ENCODE measurements around the gene PPP2R5C.
"Not testable (repeated sequence)": the region's sequence is repeated elsewhere in the genome, so short reads cannot be mapped to it uniquely, and the experiment has no call there.

Gene PPP2R5C

GRCh38 chr14:101761032-101761880, at the start of gene PPP2R5C:
Gene PPP2R5C (plus strand): TSS chr14:101761709. CDS start chr14:101761894, 185 bp downstream.
- peak; percentile 80 to 84 for DNase-seq

DNA sequence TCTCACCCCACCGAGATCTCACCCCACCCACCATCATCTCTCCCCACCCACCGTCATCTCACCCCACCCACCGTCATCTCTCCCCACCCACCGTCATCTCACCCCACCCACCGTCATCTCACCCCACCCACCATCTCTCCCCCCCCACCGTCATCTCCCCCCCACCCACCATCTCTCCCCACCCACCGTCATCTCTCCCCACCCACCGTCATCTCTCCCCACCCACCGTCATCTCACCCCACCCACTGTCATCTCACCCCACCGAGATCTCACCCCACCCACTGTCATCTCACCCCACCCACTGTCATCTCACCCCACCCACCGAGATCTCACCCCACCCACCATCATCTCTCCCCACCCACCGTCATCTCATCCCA, 49.7 kb upstream of the PPP2R5C start:
- DNase-seq, result not testable (repeated sequence)

GRCh38 chr14:101712341-101712740, 49.2 kb upstream of the PPP2R5C start:
- not testable (repeated sequence) for DNase-seq

DNA sequence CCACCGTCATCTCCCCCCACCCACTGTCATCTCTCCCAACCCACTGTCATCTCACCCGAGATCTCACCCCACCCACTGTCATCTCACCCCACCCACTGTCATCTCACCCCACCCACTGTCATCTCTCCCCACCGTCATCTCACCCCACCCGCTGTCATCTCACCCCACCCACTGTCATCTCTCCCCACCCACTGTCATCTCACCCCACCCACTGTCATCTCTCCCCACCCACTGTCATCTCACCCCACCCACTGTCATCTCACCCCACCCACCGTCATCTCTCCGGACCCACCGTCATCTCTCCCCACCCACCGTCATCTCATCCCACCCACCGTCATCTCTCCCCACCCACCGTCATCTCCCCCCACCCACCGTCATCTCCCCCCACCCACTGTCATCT, 48.4 kb upstream of the PPP2R5C start:
- not testable (repeated sequence) for DNase-seq

- DNase-seq, result no peak
Measured at GRCh38 chr14:101713621-101714349, 47.7 kb upstream of the PPP2R5C start.

GRCh38 chr14:101714394-101714793, 47.1 kb upstream of the PPP2R5C start:
- DNase-seq, result no peak

GRCh38 chr14:101715210-101716076, 46.1 kb upstream of the PPP2R5C start:
- DNase-seq, result no peak

- DNase-seq, result no peak
Measured at GRCh38 chr14:101716077-101716950, 45.2 kb upstream of the PPP2R5C start.

DNA sequence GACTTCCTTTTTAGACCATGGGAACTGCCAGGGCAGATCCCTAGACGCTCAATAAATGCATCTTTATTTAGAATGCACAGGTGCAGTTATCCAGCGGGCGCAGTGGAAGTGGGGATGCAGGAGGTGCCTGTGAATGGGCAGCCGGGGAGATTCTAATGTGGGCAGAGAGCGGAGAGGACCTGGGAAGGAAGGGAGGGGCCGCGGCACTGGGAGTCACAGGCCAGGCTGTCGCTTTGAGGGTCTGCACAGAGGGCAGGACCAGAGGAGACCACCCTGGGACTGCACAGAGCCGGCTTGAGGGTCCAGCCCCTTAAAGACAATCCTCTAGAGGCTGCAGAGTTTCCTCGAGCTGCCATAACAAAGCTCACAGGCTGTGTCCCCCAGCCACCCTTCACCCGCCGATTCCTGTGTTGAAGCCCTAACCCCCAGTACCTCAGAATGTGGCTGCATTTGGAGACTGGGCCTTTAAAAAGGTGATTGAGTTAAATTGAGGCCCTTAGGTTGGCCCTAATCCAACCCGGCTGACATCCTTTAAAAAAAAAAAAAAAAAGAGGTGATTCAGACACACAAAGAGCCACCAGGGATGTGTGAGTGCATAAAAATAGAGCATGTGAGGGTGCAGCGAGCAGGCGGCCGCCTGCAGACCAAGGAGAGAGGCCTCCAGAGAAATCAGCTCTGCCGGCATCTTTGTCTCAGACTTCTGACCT, 44.4 kb upstream of the PPP2R5C start:
- no peak for DNase-seq

GRCh38 chr14:101717663-101718490, 43.6 kb upstream of the PPP2R5C start:
- no peak for DNase-seq

DNA sequence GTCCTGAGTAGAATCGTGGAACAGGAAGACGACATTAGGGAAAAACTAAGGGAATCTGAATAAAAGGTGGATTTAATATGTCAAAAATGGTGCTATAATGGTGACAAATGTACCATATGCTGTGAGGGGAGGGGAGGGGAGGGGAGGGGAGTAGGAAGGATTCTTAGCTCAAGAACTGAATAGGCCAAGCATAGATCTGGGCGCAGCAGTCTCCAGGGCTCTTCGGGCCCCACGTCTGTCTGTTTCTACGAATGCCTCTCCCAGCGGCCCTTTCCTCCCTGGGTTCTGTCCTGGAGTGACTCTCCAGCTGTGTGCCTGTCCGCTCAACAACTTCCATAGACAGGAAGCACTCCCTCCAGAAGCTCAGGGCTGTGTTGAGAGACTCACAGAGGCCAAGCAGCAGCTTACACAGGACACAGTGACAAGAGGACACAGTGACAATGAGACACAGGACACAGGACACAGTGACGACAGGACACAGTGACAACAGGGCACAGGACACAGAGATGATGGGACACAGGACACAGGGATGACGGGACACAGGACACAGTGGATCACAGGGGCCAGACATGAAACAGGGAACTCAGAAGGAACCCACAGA, 42.4 kb upstream of the PPP2R5C start:
- no peak for DNase-seq

DNA sequence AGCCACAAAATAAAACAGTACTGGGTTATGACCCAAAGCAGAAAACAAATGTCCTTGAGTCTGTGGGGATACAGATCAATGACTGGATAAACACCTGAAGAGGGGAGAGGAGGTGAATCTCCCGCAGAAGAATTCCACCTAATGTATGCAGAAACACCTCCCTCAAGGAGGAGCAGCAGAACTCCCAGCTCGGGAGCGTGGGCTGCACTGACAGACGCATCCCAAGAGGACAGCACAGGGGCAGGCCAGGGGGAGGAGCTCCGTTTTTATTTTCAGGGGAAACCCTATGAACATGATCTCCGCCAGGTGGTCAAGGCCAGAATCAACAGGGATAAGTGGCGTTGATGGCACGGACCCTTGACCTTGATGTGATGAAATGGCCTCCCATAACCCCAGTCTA, 41.8 kb upstream of the PPP2R5C start:
- DNase-seq, result no peak

DNA sequence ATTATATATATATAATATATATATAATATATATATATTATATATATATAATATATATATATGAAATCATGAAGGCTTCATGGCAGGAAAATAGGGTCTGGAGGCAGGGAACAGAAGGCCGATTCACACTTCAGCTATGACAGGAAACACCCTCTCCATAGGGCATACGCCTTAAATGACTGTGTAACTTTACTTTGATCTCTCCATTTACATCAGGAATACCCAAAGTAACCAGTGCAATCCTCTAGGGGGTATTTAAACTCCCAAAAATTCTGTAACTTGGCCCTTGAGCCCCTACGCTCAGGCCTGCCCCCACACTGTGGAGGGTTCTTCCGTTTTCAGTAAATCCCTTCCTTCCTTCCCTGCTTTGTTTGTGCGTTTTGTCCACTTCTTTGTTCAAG, 40.4 kb upstream of the PPP2R5C start:
- DNase-seq, result no peak

DNA sequence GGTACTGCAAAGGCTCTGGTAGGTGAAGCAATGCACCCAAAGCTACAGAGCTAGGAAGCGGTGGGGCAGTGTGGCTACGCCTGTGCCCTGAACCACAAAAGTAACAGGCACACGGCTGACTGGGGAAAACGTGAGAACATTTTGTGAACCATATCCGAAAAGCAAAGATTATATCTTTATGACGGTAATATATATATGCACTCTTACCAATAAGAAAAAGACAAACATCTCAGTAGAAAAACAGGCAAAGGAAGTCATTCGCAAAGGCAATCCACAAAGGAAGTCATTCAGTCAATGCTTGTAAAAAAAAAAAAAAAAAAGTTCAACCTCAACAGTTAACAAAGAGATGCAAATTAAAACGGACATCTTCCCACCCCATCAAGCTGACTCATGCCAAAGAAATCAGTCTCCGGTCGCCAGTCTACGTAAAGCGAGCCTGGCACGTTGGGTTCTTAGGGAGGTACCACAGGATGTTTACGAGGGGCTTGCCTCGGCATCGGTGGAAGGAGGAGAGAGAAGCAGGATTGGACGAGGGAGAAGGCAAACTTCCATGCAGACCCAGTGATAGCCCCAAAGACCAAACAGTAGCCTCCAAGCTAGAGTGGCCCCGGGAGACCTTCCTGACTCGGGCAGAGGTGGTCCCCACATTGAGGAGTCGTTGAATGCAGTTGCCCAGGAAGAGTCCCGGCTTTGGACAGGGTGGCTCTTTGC, 39.4 kb upstream of the PPP2R5C start:
- DNase-seq, result peak; percentile 72 to 80

DNA sequence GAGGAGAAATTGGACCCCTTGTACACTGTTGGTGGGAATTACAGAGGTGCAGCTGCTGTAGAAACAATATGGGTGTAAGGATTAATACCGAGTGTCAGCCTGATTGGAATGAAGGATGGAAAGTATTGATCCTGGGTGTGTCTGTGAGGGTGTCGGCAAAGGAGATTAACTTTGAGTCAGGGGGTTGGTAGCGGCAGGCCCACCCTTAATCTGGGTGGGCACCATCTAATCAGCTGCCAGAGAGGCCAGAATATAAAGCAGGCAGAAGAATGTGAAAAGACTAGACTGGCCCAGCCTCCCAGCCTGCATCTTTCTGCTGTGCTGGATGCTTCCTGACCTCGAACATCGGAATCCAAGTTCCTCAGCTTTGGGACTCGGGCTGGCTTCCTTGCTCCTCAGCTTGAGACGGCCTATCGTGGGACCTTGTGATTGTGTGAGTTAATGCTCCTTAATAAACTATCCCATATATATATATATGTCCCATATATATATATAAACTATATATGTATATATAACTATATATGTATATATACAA, 38.4 kb upstream of the PPP2R5C start:
- no peak for DNase-seq

DNA sequence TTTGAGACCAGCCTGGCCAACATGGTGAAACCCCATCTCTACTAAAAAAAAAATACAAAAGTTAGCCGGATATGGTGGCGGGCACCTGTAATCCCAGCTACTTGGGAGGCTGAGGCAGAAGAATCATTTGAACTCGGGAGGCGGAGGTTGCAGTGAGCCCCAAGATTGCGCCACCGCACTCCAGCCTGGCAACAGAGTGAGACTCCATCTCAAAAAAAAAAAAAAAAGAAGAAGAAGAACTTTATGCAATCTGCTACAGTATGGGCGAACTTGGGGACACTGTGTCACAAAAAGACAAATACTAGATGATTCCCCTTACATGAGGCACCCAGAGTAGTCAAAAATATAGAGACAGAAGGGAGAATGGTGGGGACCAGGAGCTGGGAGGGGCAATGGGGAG, 35.9 kb upstream of the PPP2R5C start:
- peak; percentile 64 to 75 for DNase-seq

DNA sequence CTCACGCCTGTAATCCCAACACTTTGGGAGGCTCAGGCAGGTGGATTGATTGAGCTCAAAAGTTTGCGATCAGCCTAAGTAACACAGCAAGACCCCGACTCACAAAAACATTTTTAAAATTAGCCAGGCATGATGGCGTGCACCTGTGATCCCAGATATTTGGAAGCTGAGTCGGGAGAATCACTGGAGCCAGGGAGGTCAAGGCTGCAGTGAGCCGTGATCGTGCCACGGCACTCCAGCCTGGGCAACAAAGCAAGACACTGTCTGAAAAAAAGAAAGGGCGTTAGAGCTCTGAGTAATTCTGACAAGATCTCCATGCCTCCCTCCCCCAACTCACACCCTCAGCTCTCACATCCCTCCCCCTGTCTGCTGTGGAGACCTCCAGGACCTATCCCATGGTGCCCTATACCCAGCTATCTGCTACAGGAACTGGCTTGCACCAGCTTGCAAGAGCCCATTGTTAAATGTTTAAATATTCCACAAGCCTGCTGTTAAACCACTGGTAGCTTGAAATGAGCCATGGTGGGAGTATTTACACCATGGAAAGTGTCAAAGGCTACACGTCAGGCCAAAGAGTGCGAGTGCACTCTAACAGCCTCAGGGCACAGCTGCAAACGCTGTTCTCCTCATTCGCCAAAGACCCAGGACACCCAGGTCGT, 35.1 kb upstream of the PPP2R5C start:
- DNase-seq, result no peak

DNA sequence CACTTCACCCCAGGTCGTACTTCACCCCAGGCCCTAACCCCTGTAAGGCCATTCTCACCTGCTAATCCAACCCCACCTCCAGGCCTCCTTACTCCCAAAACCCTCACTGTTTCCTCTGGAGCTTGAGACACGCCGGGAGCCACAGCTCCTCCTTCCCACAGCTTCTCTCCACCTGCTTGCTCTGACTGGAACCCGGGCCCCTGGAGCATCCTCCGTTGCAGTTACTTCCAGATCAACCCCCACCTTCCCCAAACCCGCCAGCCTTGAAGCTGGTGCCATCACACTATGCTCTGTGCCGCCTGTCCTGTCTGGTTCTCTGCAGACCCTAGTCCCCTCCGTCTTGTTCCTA, 34.6 kb upstream of the PPP2R5C start:
- DNase-seq, result no peak

All from inflammatory macrophage treated with lipopolysaccharide for 1 hour (primary cell).